A673 (cell line): ENCODE measurements around the gene PHEX.

Experiments used
- EZH2 ChIP-seq: fragments of 200-600 bp; sonication (generic); IDR thresholded peaks from 2 replicates; pipeline ENCODE4 v1.6.1; 2017; ENCODE audit warnings: borderline replicate concordance, low read depth, mild to moderate bottlenecking, mixed read lengths, antibody characterized with exemption, low read length; ENCODE audit not compliant: poor library complexity, severe bottlenecking
- TF ChIP-seq, protein P1 (sequence below): fragments of 300-800, 200-600 bp; sonication (generic); conservative IDR thresholded peaks from 2 replicates; pipeline ENCODE4 v1.5.1; 2017; ENCODE audit warnings: low read depth, mild to moderate bottlenecking, antibody characterized with exemption, low read length, moderate library complexity, mixed read lengths

DNA sequence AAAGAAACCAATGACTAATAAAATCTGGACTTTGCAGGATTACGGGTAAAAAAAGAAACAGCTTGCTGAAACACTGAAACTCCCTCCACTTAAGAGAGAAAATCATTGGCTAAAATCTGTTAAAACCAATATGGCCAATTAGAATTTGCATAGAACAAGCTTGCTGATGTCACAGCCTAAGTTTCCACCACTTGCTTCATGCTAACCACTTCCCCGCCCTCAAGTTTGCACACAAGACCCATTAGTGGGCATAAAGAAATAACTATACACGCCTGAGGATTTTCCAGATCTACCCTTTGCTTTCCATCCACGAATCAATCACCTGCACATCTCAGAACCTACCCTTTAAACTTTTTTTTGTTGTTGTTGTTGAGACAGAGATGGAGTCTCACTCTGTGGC lies 42.7 kb upstream of the PHEX start:
- TF ChIP-seq, protein P1, sequence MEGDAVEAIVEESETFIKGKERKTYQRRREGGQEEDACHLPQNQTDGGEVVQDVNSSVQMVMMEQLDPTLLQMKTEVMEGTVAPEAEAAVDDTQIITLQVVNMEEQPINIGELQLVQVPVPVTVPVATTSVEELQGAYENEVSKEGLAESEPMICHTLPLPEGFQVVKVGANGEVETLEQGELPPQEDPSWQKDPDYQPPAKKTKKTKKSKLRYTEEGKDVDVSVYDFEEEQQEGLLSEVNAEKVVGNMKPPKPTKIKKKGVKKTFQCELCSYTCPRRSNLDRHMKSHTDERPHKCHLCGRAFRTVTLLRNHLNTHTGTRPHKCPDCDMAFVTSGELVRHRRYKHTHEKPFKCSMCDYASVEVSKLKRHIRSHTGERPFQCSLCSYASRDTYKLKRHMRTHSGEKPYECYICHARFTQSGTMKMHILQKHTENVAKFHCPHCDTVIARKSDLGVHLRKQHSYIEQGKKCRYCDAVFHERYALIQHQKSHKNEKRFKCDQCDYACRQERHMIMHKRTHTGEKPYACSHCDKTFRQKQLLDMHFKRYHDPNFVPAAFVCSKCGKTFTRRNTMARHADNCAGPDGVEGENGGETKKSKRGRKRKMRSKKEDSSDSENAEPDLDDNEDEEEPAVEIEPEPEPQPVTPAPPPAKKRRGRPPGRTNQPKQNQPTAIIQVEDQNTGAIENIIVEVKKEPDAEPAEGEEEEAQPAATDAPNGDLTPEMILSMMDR: no peak
- no peak for TF ChIP-seq EZH2
